C4-2B (cell line): ENCODE data around the gene DAPK1.

Experiments used
- H3K27ac ChIP-seq: fragments of 450-650 bp; 2 replicates; pipeline ENCODE4 v1.5.1; 2017
- ZFX ChIP-seq: fragments of 450-650 bp; IDR thresholded peaks from 2 replicates; pipeline ENCODE4 v1.6.1; 2017
- TF ChIP-seq, protein P1 (sequence below): fragments of 450-650 bp; conservative IDR thresholded peaks from 2 replicates; pipeline ENCODE4 v1.5.1; 2017; ENCODE audit warnings: mild to moderate bottlenecking

DAPK1 gene

DNA sequence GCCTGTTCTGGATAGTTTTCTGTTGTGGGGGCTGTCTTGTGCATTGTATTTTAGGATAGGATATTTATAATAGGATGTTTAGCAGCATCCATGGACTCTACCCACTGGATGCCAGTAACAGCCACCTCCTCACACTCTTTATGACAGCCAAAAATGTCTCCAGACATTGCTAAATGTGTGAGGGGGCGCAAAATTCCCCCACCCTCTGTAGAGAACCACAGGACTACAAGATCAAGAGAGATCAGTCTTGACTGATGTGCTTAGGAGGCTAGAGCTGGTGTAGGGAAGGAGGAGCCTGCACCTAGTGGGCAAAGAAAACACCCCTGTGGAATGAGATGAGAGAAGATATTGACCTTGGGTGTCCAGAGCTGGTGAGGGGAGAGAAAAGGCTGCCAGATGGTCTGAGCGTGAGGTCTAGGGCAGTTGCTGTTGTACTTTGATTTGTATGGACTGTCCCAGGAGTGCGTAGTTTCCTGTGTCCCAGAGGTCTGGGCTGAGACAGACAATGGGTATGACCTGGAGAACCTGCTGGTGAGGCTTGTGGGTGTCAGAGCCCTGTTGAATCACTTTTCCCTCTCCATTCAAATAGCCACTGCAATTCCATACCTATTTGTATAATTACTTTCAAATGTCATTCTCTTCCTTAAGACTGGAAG, 16.3 kb downstream of the DAPK1 start:
- TF ChIP-seq, protein P1, sequence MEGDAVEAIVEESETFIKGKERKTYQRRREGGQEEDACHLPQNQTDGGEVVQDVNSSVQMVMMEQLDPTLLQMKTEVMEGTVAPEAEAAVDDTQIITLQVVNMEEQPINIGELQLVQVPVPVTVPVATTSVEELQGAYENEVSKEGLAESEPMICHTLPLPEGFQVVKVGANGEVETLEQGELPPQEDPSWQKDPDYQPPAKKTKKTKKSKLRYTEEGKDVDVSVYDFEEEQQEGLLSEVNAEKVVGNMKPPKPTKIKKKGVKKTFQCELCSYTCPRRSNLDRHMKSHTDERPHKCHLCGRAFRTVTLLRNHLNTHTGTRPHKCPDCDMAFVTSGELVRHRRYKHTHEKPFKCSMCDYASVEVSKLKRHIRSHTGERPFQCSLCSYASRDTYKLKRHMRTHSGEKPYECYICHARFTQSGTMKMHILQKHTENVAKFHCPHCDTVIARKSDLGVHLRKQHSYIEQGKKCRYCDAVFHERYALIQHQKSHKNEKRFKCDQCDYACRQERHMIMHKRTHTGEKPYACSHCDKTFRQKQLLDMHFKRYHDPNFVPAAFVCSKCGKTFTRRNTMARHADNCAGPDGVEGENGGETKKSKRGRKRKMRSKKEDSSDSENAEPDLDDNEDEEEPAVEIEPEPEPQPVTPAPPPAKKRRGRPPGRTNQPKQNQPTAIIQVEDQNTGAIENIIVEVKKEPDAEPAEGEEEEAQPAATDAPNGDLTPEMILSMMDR, result no peak
- TF ChIP-seq ZFX, result no peak
- H3K27ac ChIP-seq, result no peak overlapping the region

DNA sequence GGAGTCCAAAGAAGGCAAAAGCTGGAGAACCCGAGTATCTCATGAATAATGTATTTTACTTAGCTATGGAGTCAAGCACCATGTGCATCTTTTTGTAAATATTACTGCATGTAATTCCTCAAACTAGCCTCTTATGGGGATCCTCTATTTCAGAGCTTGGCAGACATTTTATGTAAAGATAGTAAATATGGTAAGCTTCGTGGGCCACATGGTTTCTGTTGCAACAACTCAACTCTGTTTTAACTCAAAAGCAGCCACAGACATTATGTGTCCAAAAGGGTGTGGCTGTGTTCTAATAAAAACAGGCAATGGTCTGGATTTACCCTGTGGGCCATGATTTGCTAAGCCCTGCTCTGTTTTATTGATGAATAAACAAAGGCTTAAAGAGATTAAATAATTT, 17.3 kb downstream of the DAPK1 start:
- TF ChIP-seq, protein P1, result no peak
- no peak for TF ChIP-seq ZFX
- H3K27ac ChIP-seq, result no peak overlapping the region

DNA sequence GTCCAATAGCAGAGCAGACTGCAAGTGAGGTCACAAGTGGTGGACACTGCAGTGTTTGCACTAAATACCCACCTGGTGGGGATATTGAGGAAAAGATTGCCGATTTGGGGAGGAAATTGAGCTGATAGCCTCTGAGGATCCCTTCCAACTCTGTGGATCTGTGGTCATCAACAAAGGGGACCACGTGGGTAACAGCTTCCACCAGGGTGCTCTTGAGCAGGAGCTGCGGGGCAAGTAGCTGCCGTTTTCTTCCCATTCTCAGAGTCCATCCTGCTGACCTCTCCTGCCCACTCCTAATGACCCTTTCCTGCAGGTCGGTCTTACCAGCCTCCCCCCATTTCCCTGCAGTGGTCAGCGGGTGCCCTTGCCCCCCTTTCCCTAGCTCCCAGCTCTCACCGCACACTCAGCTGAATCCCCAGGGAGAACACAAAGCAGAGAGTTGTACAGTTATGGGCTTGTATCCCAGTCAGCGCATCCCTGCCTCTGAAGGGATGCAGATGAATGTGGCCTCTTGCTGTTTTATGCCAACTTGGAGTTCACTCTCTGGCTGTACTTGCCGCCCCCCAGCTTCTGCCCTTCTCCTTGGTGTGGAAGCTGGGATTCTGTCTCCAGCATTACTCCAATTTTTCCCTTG, 18.0 kb downstream of the DAPK1 start:
- TF ChIP-seq, protein P1, result no peak
- TF ChIP-seq ZFX, result no peak
- H3K27ac ChIP-seq, result no peak overlapping the region

DNA sequence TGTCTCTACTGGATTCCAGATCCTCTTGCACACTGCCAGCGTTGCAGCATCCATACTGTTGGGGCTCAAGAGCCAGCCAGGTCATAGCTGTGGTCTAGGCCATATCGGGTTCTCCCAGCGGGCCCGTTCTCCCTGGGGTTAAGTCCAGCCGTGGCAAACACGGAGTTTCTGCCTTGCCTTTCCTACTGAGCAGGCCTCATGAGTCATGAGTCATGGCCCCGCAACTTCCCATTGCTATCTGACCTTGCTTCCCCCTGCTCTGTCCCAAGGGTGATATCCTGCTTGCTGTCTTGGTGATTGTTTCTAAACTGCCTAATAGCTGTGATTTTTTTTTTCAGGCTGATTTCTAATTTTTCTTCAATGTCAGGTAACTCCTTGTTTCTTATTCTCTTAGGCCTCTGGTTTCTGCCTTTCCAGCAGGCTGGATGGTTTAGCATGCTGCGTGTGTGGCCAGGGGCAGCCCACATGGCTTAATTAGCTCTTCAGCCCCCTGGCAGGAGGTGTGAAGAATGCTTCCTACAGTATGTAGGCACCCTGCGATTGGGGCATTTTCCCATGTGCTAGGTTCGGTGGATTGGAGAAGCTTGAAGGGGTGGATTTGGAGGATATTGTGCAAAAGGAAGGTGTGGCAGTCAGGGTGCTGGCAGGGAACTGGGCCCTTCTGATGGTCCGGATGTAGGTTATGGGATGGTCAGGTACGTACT, 18.7 kb downstream of the DAPK1 start:
- H3K27ac ChIP-seq, result no peak overlapping the region
- no peak for TF ChIP-seq ZFX
- TF ChIP-seq, protein P1, result no peak

DNA sequence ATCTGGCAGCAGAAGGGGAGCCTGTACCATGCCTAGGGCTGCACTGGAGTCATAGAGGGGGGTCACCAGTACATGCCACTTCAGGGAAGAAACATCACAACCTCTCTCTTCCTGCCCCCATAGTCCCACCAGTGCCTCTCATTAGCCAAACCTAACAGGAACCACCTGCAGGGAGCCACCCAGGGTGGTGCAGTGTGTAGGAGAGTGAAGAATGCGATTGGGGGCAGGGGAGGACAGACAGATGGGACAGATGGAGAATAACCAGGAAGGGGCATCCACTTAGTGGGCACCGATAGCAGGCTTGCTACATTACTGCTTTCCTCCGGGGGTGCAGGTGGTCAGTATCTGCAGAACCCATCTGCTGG, 19.2 kb downstream of the DAPK1 start:
- H3K27ac ChIP-seq, result no peak overlapping the region
- TF ChIP-seq, protein P1, result no peak
- TF ChIP-seq ZFX, result no peak

DNA sequence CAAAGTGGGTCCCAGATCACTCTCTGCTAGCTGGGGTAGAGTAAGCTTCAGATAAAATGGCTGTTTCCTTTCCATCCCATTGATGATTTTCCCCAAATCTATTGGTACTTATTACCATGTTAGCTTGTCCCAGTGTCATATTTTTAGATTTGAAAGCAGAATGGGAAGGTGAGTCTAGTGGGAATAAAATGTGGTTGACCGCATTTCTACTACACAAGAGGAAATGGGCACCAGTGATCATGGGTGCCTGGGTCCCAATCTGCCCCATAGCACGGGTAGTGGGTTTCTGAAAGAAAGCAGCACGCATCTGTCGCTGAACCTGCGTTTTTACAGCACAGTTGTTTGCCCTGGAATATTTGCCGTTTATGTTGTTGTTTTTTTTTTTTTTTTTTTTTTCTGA, 20.1 kb downstream of the DAPK1 start:
- TF ChIP-seq, protein P1, result no peak
- TF ChIP-seq ZFX, result no peak
- H3K27ac ChIP-seq, result no peak overlapping the region

DNA sequence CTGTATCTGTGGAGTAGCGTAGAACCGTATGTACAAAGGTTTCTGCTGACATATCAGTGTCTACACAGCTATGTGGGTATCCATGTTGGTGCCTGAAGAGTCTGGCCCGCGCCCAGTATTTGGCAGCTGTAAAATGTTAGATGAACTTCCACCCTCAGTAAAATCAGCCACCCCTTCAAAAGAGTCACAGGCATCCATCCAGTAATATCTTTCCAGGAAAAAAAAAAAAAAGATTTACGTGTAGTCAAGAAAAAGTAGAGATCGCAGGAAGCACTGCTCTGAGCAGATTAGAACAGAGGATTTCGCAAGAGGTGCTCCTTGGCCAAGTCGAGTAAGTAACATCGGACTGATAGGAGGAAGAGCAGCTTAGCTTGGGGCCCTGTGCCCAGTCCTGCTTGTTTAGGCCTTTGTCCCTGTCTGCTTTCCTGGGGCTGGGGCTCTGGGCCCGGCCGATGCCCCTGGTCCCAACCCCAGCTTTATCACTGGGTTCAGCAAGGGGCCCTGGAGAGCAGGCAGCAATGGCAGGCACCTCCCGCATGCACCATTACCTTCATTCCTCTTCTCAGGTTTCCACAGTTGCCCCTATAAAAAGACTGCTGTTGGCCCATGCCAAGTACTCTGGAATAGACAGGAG, 21.2 kb downstream of the DAPK1 start:
- H3K27ac ChIP-seq, result peak overlapping the region; percentile 40
- no peak; the same call in 1 of the 2 replicates for TF ChIP-seq ZFX
